NCI-H774 (cell line): ENCODE measurements around the gene SLC10A7.

Experiments used
- DNase-seq: peaks from one replicate; lab custom pipeline; 2025; lab: John Stamatoyannopoulos, UW

The SLC10A7 gene

DNA sequence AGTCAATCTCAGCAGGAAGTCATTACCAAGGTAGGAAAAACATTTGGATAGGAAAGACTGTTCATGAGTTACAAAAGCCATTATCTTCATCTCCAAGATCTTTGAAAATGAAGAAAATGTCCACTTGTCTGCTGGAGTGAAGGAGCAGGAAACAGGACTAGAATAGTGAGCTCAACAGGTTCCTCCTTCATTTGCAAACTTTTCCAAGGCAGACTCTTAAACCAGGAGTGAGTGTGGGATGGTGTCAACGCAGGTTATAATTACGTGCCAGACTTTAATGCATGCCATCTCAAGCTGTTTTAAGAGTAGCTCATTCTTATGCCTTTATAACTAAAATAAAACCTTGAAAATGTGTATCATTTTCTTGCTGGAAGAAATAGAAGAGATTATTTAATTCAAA, 310.9 kb downstream of the SLC10A7 start:
- no peak for DNase-seq

DNA sequence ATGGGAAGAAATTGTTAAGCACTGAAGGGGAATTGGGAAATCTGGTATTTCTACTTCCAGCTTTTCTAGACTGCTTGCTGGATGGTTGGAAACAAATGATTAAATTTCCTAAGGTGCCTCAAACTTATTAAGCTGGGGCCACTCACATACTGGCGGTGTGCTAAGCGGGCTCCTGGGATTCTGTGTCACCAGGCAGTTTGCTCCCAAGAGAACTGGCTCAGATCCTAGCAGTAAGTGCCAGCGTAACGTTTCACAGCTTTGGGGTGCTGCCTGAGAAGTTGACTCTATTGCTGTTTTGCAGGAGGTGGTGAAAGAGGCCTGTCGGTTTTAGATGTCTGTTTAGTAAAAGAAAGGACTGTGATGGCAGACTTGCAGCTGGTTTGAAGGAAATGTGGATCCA, 314.3 kb downstream of the SLC10A7 start:
- DNase-seq = no peak
